Activated CD4-positive, CD25-positive, alpha-beta regulatory T cell (primary cell): ENCODE measurements around the gene BMPR1A.

Experiments
- DNase-seq, 4 experiments: peaks; one replicate each; lab custom pipeline; 2025; lab: John Stamatoyannopoulos, UW

The BMPR1A gene

GRCh38 chr10:86956195-86956847, 199.9 kb downstream of the BMPR1A start:
- DNase-seq, result no peak

DNA sequence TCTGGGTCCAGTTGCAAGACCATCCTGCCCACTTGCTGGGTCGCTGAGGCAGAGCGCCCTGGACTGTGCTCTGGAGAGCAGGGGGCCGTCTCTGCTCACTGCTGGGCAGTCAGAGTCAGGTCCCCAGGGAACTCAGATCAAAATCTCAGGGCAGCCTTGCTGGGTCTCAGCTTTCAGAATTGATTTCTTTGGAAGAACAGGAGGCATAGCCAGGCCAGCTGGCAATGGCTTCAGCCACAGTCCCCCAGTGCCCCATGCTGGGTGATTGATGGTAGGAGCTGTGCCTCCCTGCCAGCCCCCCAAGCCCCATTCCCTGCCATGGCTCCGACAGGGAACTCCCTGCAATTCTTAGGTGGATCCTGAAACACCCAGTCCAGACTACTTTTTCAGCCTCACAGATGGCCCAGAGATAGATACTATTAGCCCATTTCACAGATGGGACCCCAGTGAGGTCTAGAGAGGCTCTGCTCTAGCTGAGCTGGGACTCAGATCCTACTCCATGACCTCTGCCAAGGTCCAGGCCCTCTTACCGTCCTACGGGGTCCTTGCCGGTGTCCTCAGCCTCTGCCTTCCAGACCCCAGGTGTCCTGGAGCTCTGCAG, 200.5 kb downstream of the BMPR1A start:
- DNase-seq, result no peak

DNA sequence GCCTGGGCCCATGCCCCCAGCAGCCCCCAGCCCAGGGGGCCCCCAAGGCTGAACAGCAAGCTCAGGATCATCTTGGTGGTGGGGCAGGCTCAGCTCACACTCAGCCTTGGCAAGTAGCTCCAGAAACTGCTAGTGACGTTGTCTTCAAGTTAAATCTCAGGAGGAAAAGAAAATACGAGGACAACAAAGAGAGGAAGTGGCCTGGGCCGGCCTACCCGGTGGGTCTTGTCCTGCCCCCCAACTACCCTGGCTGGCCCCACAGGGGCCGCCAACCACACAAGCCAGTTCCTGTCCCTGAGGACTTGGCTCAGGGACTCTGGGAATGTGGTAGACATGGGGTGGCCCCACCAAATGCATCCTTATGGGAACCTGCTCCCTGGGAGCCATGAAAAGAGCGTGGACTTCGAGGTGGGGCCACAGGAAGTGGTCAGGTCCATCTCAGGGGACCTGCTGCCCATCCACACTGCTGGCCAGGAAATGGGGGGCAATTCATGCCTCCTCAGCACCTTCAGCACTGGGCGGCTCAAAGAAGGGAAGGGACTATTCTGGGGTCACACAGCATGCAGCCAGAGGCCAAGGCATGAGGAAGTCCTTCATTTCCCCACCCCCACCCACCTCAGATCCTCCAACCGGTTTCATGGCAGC, 201.2 kb downstream of the BMPR1A start, which contains the start of gene MMRN2:
Gene MMRN2 (minus strand): TSS at position 145 of the 645 bp plus-strand sequence. CDS start 74 bp downstream, at position 71.
- no peak for DNase-seq

- no peak for DNase-seq
Observed at GRCh38 chr10:86958116-86958900, 201.9 kb downstream of the BMPR1A start, which contains the start of gene SNCG. Gene SNCG (plus strand): TSS chr10:86958599. CDS start chr10:86958698, 99 bp downstream.

GRCh38 chr10:86958901-86959736, 202.7 kb downstream of the BMPR1A start:
- DNase-seq, result no peak

- DNase-seq, result no peak
Observed at GRCh38 chr10:86959737-86960002, 203.3 kb downstream of the BMPR1A start.

- DNase-seq, result no peak
Observed at GRCh38 chr10:86960003-86960862, 203.8 kb downstream of the BMPR1A start.

DNA sequence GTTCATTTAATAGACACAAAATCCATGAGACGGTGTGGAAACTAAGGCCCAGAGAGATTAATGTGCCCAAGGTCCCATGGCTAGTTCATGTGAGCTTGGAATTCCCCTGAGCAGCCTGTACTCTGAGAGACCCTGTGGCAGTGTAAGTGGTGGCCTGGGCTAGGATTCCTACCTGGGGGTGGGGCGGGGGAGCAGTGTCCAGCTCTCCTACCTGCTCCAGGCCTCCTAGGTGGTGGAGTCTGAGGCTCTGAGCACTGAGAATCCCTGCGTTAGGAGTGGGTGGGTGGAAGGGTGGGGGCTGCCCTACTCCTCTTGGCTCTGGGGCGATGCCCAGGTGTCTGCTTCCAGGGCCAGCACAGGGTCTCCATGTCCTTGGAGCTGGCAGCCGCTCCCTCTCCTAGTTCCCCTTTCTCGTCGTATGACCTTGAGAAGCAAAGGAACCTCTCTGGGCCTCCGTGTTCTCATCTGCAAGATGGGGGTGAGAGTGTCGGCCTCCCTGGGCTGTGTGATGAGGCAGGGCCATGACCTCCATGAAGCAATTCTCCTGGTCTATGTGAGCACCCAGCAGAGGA, 204.5 kb downstream of the BMPR1A start:
- DNase-seq, result no peak

DNA sequence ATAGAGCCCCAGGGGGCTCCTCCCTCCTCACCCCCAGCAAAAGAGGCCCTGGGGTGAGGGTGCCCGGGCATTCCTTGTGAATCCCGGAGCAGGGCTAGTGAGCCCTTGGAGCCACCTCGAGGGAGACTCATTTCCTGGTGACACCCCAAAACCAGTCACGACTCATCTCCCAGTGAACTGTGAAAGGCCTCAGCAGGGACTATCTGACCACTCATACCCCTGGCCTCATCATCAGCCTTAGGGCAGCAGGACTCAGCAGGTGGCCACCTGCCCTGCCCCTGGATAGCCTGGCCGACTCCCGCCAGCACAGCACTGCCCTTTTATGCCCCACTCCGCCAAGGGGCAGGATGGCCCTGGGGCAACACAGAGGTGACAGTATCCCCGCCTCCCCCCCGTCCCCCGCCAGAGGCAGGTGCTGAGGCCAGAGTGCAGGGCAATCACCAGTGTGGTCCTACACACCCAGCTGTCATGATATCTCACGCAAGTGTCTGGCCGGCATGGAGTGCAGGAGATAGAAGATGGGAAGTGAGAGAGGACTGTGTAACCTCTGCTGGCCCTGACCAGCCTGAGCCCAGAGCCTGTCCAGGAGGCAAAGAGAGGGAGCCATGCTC, 205.2 kb downstream of the BMPR1A start:
- DNase-seq, result no peak

- DNase-seq, result no peak
Observed at GRCh38 chr10:86962136-86962980, 205.9 kb downstream of the BMPR1A start.

DNA sequence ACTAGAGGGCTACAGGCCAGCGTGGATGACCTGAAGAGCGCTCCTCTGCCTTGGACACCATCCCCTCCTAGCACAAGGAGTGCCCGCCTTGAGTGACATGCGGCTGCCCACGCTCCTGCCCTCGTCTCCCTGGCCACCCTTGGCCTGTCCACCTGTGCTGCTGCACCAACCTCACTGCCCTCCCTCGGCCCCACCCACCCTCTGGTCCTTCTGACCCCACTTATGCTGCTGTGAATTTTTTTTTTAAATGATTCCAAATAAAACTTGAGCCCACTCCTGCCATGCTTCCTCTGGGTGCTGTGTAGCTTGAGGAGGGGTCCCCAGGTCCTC, 206.5 kb downstream of the BMPR1A start:
- DNase-seq, result no peak

DNA sequence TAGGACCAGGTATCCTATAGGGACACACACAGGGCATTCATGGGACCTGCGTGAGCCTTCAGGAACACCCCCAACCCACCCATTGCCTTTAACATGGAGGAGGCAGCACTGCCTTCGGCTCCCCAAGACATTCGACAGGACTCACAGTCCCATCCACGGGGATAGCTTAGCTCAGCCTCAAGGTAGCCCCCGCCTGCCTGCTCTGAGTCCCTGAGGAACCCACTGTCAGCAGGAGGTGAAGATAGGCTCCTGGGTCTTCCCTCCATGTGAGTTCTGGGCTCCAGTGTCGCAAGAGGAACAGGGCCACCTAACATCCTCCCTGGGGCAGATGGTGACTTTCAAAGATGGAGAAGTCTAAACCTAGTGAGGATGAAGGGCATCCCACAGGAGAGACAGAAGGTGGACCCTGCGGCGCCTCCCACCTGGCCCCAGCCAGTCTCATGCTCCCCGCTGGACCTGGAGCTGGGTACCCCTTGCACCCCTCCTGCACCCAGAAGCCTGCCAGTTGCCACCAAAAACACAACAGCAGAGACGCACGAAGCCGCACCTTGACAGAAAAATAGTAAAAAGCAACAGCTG, 207.0 kb downstream of the BMPR1A start:
- DNase-seq, result no peak

GRCh38 chr10:86964061-86964846, 207.8 kb downstream of the BMPR1A start:
- DNase-seq, result no peak

DNA sequence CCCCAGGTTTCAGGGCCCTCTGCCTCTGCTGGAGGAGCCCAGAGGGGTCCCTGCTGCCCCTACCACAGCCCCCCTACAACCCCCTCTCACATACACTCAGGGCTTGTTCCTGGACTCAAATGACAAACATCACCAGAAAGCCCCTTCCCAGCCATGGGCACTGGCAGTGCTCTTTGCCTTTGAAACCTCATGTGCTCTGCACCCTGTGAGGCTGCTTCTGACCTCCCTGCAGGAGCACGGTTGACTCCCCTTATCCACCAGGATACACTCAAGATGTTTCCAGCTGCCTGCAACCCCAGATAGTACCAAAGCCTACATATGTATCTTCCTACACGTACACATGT, 208.4 kb downstream of the BMPR1A start:
- DNase-seq, result no peak

DNA sequence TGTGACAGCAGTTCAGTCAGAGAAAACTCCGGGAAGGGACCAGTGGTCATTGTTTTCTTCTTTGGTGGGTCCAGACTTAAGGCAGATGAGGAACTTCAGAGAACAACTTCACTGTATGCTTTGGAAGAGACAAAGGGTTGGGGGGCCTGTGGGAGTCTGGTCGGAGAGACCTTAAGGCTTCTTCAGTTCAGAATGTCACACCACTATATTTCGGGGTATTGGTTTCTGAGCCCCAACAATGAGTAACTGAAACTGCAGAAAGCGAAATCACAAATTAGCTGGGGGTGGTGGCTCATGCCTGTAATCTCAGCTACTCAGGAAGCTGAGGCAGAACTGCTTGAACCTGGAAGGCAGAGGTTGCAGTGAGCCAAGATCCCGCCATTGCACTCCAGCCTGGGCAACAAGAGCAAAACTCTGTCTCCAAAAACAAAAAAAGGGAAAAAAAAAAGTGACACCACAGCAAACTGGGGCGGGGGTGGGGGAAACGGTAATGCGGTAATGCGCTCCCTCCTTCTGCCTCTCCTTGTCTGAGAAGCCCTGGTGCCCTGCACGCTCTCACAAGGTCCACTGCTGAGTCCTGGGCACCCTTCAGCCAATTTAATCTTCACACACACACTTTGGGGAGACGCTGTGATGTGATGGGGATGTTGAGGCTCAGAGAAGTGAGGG, 209.7 kb downstream of the BMPR1A start:
- DNase-seq, result no peak

DNA sequence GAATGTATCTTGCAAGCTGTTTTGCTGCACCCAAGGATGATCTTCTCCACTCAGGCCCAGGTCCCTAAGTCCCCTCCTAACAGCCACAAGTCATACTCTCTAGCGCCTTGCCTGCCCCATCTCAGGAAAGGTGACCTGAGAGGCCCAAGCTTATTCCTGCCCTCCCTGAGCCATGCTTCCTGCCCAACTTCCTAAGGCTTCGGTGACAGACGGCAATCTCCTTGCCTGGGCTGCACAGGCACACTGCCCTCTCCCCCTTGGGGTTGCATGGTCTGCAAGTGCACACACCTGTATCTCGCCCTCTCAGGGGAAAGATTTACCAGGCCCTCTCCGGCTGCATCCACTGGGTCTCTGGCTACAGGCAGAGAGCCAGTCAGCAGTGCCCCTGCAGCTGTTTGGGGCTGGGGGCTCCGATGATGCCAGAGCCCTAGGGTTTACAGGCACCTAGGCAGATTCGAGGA, 211.1 kb downstream of the BMPR1A start:
- no peak for DNase-seq

GRCh38 chr10:86968271-86968993, 212.0 kb downstream of the BMPR1A start, which contains the start of gene ADIRF:
Gene ADIRF (plus strand): TSS chr10:86968482. CDS start chr10:86968545, 63 bp downstream.
- DNase-seq, result no peak
